HG02885 (cell line): ENCODE data around the gene HNF1B.

Source experiments
- ATAC-seq: cut with Tn5 transposase; IDR thresholded peaks from one replicate; pipeline ENCODE4 v1.9.1; 2021; ENCODE audit warnings: mild to moderate bottlenecking; ENCODE audit not compliant: unreplicated experiment, poor library complexity

HNF1B gene

GRCh38 chr17:37762666-37763065 lies 17.8 kb upstream of the HNF1B start:
- no peak for ATAC-seq

- ATAC-seq: no peak
Measured at GRCh38 chr17:37761961-37762360, 17.1 kb upstream of the HNF1B start.

GRCh38 chr17:37761059-37761458 lies 16.2 kb upstream of the HNF1B start:
- no peak for ATAC-seq

GRCh38 chr17:37759014-37759637 lies 14.3 kb upstream of the HNF1B start:
- ATAC-seq: no peak

GRCh38 chr17:37756051-37756450 lies 11.2 kb upstream of the HNF1B start:
- ATAC-seq: no peak

GRCh38 chr17:37755455-37755854 lies 10.6 kb upstream of the HNF1B start:
- no peak for ATAC-seq

- no peak for ATAC-seq
Measured at GRCh38 chr17:37754363-37754762, 9.5 kb upstream of the HNF1B start.

GRCh38 chr17:37752482-37752881 lies 7.6 kb upstream of the HNF1B start:
- no peak for ATAC-seq

GRCh38 chr17:37750768-37751475 lies 6.1 kb upstream of the HNF1B start:
- no peak for ATAC-seq

- no peak for ATAC-seq
Measured at GRCh38 chr17:37750292-37750691, 5.4 kb upstream of the HNF1B start.

- ATAC-seq: no peak
Measured at GRCh38 chr17:37747222-37747621, 2.4 kb upstream of the HNF1B start.

GRCh38 chr17:37746617-37747016 lies 1.8 kb upstream of the HNF1B start:
- ATAC-seq: no peak

GRCh38 chr17:37745801-37746426 lies 1.1 kb upstream of the HNF1B start:
- ATAC-seq: no peak

GRCh38 chr17:37744633-37744927 lies 279 bp downstream of the HNF1B start:
- no peak for ATAC-seq

GRCh38 chr17:37743875-37744632 lies 805 bp downstream of the HNF1B start:
- ATAC-seq: no peak

GRCh38 chr17:37743612-37743874 lies 1.3 kb downstream of the HNF1B start:
- ATAC-seq: no peak

GRCh38 chr17:37742762-37743611 lies 1.9 kb downstream of the HNF1B start:
- no peak for ATAC-seq

GRCh38 chr17:37742116-37742761 lies 2.6 kb downstream of the HNF1B start:
- no peak for ATAC-seq

- ATAC-seq: no peak
Measured at GRCh38 chr17:37741341-37742115, 3.3 kb downstream of the HNF1B start.
